Loucy (cell line): Measurements from ENCODE around the gene CROCC2.

Experiments used
- CTCF ChIP-seq: fragments of 200-600 bp; sonication (generic); conservative IDR thresholded peaks from 2 replicates; pipeline ENCODE4 v1.5.1; 2014; ENCODE audit warnings: mild to moderate bottlenecking, antibody characterized with exemption, low read length
- EZH2phosphoT487 ChIP-seq: fragments of 200-600 bp; IDR thresholded peaks from 2 replicates; pipeline ENCODE4 v1.6.1; 2018; ENCODE audit warnings: antibody characterized with exemption, mild to moderate bottlenecking, moderate library complexity, borderline replicate concordance

GRCh38 chr2:240959214-240959940 lies 53.2 kb downstream of the CROCC2 start:
- no peak for TF ChIP-seq CTCF
- TF ChIP-seq EZH2phosphoT487, result no peak
